ENCODE data around the gene FLNB. TPM values are rescaled to one million over a fixed set of nuclear protein-coding genes. Genes with fewer than 3 reads are reported as not detected.

Gene FLNB
- total and polyA plus RNA-seq, 12 donors: 84.6 to 278 (median 131) TPM

GRCh38 chr3:58143417-58144055 is 135.3 kb downstream of the FLNB start:
- Histone ChIP-seq H3K27me3 (no peaks in the 10 kb centered on the region), H3K36me3 (replicated peaks in 1 of 2) (peaks cover 5 to 49% of the 10 kb centered on the region in 2 donors), H3K9me3 (replicated peaks in 1 of 3) (no peaks in the 10 kb centered on the region), H3K4me1 (replicated peaks in 1 of 2) (no peaks in the 10 kb centered on the region), H3K4me3 (no peak overlapping the region), H3K27ac (no peak overlapping the region)
- no peak for DNase-seq
- TF ChIP-seq POLR2A (IDR thresholded peaks at IDR 0.05): no peak
- TF ChIP-seq CTCF (IDR thresholded peaks at IDR 0.05): no peak
- intact Hi-C loops (cut with DNase I): no loop called here
- WGBS, 4 donors: 80 to 86% (median 84%) methylated on average over 5 to 9 of the region's 9 CpGs

- H3K36me3 ChIP-seq (replicated peaks in 1 of 2): peaks cover 0 to 50% of the 10 kb centered on the region in 2 donors
- intact Hi-C loops (cut with DNase I): no loop called here
- TF ChIP-seq POLR2A (IDR thresholded peaks at IDR 0.05): no peak
- TF ChIP-seq CTCF (IDR thresholded peaks at IDR 0.05): no peak
- H3K4me1 ChIP-seq (replicated peaks in 1 of 2): no peaks in the 10 kb centered on the region
- no peaks in the 10 kb centered on the region for H3K9me3 ChIP-seq (replicated peaks in 1 of 3)
- H3K4me3 ChIP-seq: no peak overlapping the region
- 91 to 96% (median 94%) methylated on average over 7 of the region's 7 CpGs for WGBS, 4 donors
- no peaks in the 10 kb centered on the region for H3K27me3 ChIP-seq
- H3K27ac ChIP-seq: no peak overlapping the region
- no peak for DNase-seq
Measured at GRCh38 chr3:58144478-58145325, 136.5 kb downstream of the FLNB start.

GRCh38 chr3:58148049-58148448 is 139.8 kb downstream of the FLNB start:
- H3K27ac ChIP-seq: no peak overlapping the region
- intact Hi-C loops (cut with DNase I): no loop called here
- no peaks in the 10 kb centered on the region for H3K27me3 ChIP-seq
- no peak overlapping the region for H3K4me3 ChIP-seq
- DNase-seq: no peak
- TF ChIP-seq CTCF (IDR thresholded peaks at IDR 0.05) (no peak), POLR2A (IDR thresholded peaks at IDR 0.05) (no peak)
- peaks cover 0 to 77% of the 10 kb centered on the region in 2 donors for H3K36me3 ChIP-seq (replicated peaks in 1 of 2)
- H3K4me1 ChIP-seq (replicated peaks in 1 of 2): no peaks in the 10 kb centered on the region
- no peaks in the 10 kb centered on the region for H3K9me3 ChIP-seq (replicated peaks in 1 of 3)
- WGBS, 4 donors: 97 to 99% (median 98%) methylated on average over 4 to 9 of the region's 9 CpGs

GRCh38 chr3:58150130-58150809 is 142.0 kb downstream of the FLNB start:
- Histone ChIP-seq H3K36me3 (replicated peaks in 1 of 2) (peaks cover 0 to 77% of the 10 kb centered on the region in 2 donors), H3K9me3 (replicated peaks in 1 of 3) (no peaks in the 10 kb centered on the region), H3K27ac (no peak overlapping the region), H3K27me3 (no peaks in the 10 kb centered on the region), H3K4me1 (replicated peaks in 1 of 2) (peaks cover 4 to 6% of the 10 kb centered on the region in 2 donors), H3K4me3 (no peak overlapping the region)
- no peak for DNase-seq
- WGBS, 4 donors: 90 to 96% (median 92%) methylated on average over 14 of the region's 14 CpGs
- TF ChIP-seq POLR2A (IDR thresholded peaks at IDR 0.05): no peak
- intact Hi-C loops (cut with DNase I): no loop called here

Measured in adrenal gland (tissue), 12 donors.